HEK293 (cell line): ENCODE results near the gene PARS2.

Experiments
- CTCF ChIA-PET: fragments of 350-600 bp; formaldehyde crosslinking; extraction: SDS; loops from one replicate; lab custom pipeline; 2021; ENCODE audit warnings: antibody characterized with exemption; lab: Yijun Ruan, JAX
- POLR2A ChIA-PET: fragments of 300-600 bp; formaldehyde crosslinking; extraction: SDS; loops from one replicate; lab custom pipeline; 2020; ENCODE audit warnings: antibody characterized with exemption, inconsistent platforms; lab: Yijun Ruan, JAX
- H3K27ac ChIP-seq: fragments of 200-500 bp; sonication (Bioruptor generic); 2 replicates; pipeline ENCODE4 v1.5.1; 2014; ENCODE audit warnings: low read depth, low read length, control low read depth, inconsistent platforms; ENCODE audit errors: extremely low read depth
- H3K36me3 ChIP-seq, 2 experiments: fragments of 200-500 bp in 1 of 2; sonication (Bioruptor generic) in 1 of 2; 1 replicate in 1 of 2; 2 replicates in 1 of 2; pipeline ENCODE4 v1.5.1; 2014 to 2017; ENCODE audit warnings: inconsistent platforms in 2 of 2, low read length in 2 of 2; ENCODE audit not compliant: control insufficient read depth in 2 of 2, insufficient read depth in 1 of 2
- H3K4me1 ChIP-seq: fragments of 200-500 bp; sonication (Bioruptor generic); 2 replicates; pipeline ENCODE4 v1.5.1; 2014; ENCODE audit warnings: mild to moderate bottlenecking, low read length, inconsistent platforms; ENCODE audit not compliant: control insufficient read depth, insufficient read depth
- H3K4me3 ChIP-seq: 2 replicates; pipeline ENCODE4 v1.5.1; 2011; ENCODE audit warnings: low read depth, mild to moderate bottlenecking, control low read depth, low read length, moderate library complexity
- H3K9me3 ChIP-seq: fragments of 200-500 bp; sonication (Bioruptor generic); 2 replicates; pipeline ENCODE4 v1.5.1; 2014; ENCODE audit warnings: low read depth, low read length, inconsistent platforms; ENCODE audit not compliant: control insufficient read depth, insufficient read depth
- GFI1B ChIP-seq: fragments of 450-650 bp; formaldehyde crosslinking; IDR thresholded peaks from 2 replicates; pipeline ENCODE4 v1.5.1; 2016; ENCODE audit warnings: missing biosample characterization, missing genetic modification characterization
- KLF10 ChIP-seq: fragments of 450-650 bp; IDR thresholded peaks from 2 replicates; pipeline ENCODE4 v1.5.1; 2018; ENCODE audit warnings: missing biosample characterization, mild to moderate bottlenecking, missing genetic modification characterization
- PRDM6 ChIP-seq: fragments of 450-650 bp; formaldehyde crosslinking; IDR thresholded peaks from 2 replicates; pipeline ENCODE4 v1.5.1; 2017; ENCODE audit warnings: missing biosample characterization, missing genetic modification characterization
- SCRT1 ChIP-seq: fragments of 450-650 bp; formaldehyde crosslinking; IDR thresholded peaks from 2 replicates; pipeline ENCODE4 v1.5.1; 2016; ENCODE audit warnings: missing biosample characterization, missing genetic modification characterization, borderline replicate concordance
- ZBTB48 ChIP-seq: fragments of 450-650 bp; formaldehyde crosslinking; IDR thresholded peaks from 2 replicates; pipeline ENCODE4 v1.5.1; 2016; ENCODE audit warnings: missing biosample characterization, missing genetic modification characterization
- ZBTB6 ChIP-seq: fragments of 450-650 bp; formaldehyde crosslinking; IDR thresholded peaks from 2 replicates; pipeline ENCODE4 v1.5.1; 2017; ENCODE audit warnings: missing biosample characterization, missing genetic modification characterization
- ZFP69B ChIP-seq: fragments of 450-650 bp; formaldehyde crosslinking; IDR thresholded peaks from 2 replicates; pipeline ENCODE4 v1.5.1; 2016; ENCODE audit warnings: missing biosample characterization, missing genetic modification characterization
- ZIC2 ChIP-seq: fragments of 450-650 bp; formaldehyde crosslinking; IDR thresholded peaks from 2 replicates; pipeline ENCODE4 v1.5.1; 2016; ENCODE audit warnings: missing biosample characterization, missing genetic modification characterization
- ZNF10 ChIP-seq: fragments of 450-650 bp; formaldehyde crosslinking; IDR thresholded peaks from 2 replicates; pipeline ENCODE4 v1.5.1; 2017; ENCODE audit warnings: missing biosample characterization, missing genetic modification characterization
- ZNF112 ChIP-seq: fragments of 450-650 bp; formaldehyde crosslinking; IDR thresholded peaks from 2 replicates; pipeline ENCODE4 v1.5.0; 2017; ENCODE audit warnings: missing biosample characterization, missing genetic modification characterization
- ZNF146 ChIP-seq: fragments of 450-650 bp; formaldehyde crosslinking; IDR thresholded peaks from 2 replicates; pipeline ENCODE4 v1.5.1; 2016; ENCODE audit warnings: missing biosample characterization, missing genetic modification characterization
- ZNF292 ChIP-seq: fragments of 450-650 bp; formaldehyde crosslinking; IDR thresholded peaks from 2 replicates; pipeline ENCODE4 v1.5.1; 2016; ENCODE audit warnings: low read depth, missing biosample characterization, missing genetic modification characterization, borderline replicate concordance
- ZNF37A ChIP-seq: fragments of 450-650 bp; IDR thresholded peaks from 2 replicates; pipeline ENCODE4 v1.5.1; 2018; ENCODE audit warnings: missing biosample characterization, missing genetic modification characterization
- ZNF645 ChIP-seq: fragments of 450-650 bp; formaldehyde crosslinking; IDR thresholded peaks from 2 replicates; pipeline ENCODE4; 2016; ENCODE audit warnings: missing biosample characterization, missing genetic modification characterization
- ZNF660 ChIP-seq: fragments of 450-650 bp; IDR thresholded peaks from 2 replicates; pipeline ENCODE4 v1.5.1; 2018; ENCODE audit warnings: missing biosample characterization, mild to moderate bottlenecking, missing genetic modification characterization
- ZNF785 ChIP-seq: fragments of 450-650 bp; formaldehyde crosslinking; IDR thresholded peaks from 2 replicates; pipeline ENCODE4 v1.5.1; 2016; ENCODE audit warnings: missing biosample characterization, missing genetic modification characterization
- ZNF830 ChIP-seq: fragments of 450-650 bp; IDR thresholded peaks from 2 replicates; pipeline ENCODE4 v1.5.0; 2018; ENCODE audit warnings: missing biosample characterization, missing genetic modification characterization, low read depth, mild to moderate bottlenecking, moderate library complexity
- ZXDB ChIP-seq: fragments of 450-650 bp; formaldehyde crosslinking; IDR thresholded peaks from 2 replicates; pipeline ENCODE4 v1.5.1; 2016; ENCODE audit warnings: missing biosample characterization, missing genetic modification characterization

Gene PARS2

GRCh38 chr1:54711536-54711935 lies 52.8 kb downstream of the PARS2 start (continued):
- TF ChIP-seq ZNF785 (tag by site-specific recombination) (no peak), GFI1B (tag by site-specific recombination) (no peak)
- TF ChIP-seq, all 188 proteins: peak for 0

- TF ChIP-seq ZIC2 (peak; percentile 31; the same call in 1 of the 2 replicates), ZNF10 (tag by site-specific recombination) (no peak), PRDM6 (tag by site-specific recombination) (no peak)
- Histone ChIP-seq H3K36me3 (no peaks in the 10 kb centered on the region), H3K4me3 (no peak overlapping the region), H3K9me3 (no peaks in the 10 kb centered on the region), H3K27ac (no peak overlapping the region), H3K4me1 (no peaks in the 10 kb centered on the region)
- CTCF ChIA-PET: no interaction called here
- POLR2A ChIA-PET: no interaction called here
Measured at GRCh38 chr1:54710841-54711240, 53.5 kb downstream of the PARS2 start.

GRCh38 chr1:54710434-54710833 lies 53.9 kb downstream of the PARS2 start:
- ChIA-PET CTCF (no interaction called here), POLR2A (no interaction called here)
- Histone ChIP-seq H3K27ac (no peak overlapping the region), H3K36me3 (no peaks in the 10 kb centered on the region), H3K4me1 (no peaks in the 10 kb centered on the region), H3K4me3 (no peak overlapping the region), H3K9me3 (no peaks in the 10 kb centered on the region)
- TF ChIP-seq ZXDB (tag by site-specific recombination) (no peak), ZFP69B (tag by site-specific recombination) (no peak), ZNF146 (tag by site-specific recombination) (no peak), ZNF292 (tag by site-specific recombination) (no peak), ZBTB6 (tag by site-specific recombination) (no peak), ZNF112 (tag by site-specific recombination) (no peak), KLF10 (tag by site-specific recombination) (no peak), SCRT1 (no peak), ZBTB48 (tag by site-specific recombination) (no peak), ZNF660 (tag by site-specific recombination) (no peak), ZNF830 (no peak), ZNF37A (no peak), ZNF645 (tag by site-specific recombination) (no peak)
